HG03558 (cell line): ENCODE measurements around the gene MYH10.
"Not testable (repeated sequence)": the region's sequence is repeated elsewhere in the genome, so short reads cannot be mapped to it uniquely, and the experiment has no call there.

Experiments
- ATAC-seq: cut with Tn5 transposase; IDR thresholded peaks from one replicate; pipeline ENCODE4 v1.9.1; 2021; ENCODE audit warnings: moderate number of reproducible peaks; ENCODE audit not compliant: unreplicated experiment; ENCODE audit errors: extremely low read depth

The MYH10 gene

DNA sequence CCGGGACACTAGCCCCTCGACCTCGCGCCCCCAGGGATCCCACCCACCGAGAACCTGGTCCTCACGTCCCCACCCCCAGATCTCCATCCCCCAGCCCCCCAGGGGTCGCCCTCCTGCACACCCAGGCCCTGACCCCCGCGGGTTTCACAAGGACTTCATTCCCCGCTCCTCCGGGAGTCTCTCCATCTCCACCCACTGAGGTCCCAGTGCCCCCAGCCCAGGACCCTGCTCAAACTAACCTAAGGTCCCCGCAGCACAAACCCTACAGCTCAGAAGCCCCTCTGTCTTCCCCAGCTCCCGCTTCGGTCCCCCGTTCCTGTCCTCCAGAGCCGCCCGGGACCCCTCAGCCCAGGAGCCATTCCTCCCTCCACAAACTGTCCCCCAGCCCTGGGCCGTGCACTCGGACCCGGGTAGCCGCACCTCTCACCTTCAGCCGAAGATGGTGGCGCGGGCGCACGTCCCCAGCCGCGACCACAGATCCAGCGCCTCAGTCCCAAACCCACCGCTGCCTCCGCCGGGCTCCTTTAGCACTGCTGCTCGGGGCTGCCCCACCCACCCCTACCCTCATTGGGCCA is at the start of gene MYH10:
Gene MYH10, minus strand, starts transcription at position 499 of the 575 bp plus-strand sequence. CDS start 7,479 bp downstream, outside the sequence.
- ATAC-seq, result no peak

DNA sequence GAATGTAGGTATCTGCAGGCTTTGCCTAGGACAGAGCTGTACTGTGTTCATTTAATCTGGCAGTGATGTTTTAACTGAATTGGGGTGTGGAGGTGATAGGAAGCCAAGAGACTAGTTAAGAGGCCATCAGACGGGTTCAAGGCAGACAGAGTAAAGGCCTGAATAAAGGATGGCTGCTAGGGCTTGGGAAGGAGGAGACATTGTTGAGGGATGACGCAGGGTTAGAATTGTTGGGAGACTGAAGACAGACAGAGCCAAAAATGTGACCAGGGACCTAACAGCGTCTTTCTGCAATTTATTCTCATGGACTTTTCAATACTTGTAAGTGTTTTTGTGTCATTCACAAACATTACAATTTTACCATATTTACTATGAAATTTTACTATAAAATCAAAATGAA is 48.6 kb upstream of the MYH10 start:
- ATAC-seq, result no peak

DNA sequence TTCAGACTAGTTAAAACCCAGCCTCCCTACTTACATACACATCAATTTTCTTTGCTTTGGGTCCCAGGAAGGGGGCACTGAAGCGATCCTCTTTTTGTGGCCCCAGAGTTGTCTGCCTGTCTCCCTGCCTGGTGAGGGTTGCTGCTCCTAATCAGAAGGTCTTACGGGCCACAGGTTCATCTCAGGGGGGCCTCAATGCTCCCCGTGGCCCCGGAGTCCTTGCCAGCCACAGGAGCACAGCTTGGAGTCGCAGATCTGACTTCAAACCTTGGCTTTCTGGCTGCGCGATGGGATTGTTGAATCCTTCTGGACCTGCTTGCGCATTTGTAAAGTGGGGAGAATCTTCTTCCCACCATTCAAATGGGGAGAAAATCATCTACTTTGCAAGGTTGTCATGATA is 44.8 kb upstream of the MYH10 start:
- ATAC-seq, result no peak

DNA sequence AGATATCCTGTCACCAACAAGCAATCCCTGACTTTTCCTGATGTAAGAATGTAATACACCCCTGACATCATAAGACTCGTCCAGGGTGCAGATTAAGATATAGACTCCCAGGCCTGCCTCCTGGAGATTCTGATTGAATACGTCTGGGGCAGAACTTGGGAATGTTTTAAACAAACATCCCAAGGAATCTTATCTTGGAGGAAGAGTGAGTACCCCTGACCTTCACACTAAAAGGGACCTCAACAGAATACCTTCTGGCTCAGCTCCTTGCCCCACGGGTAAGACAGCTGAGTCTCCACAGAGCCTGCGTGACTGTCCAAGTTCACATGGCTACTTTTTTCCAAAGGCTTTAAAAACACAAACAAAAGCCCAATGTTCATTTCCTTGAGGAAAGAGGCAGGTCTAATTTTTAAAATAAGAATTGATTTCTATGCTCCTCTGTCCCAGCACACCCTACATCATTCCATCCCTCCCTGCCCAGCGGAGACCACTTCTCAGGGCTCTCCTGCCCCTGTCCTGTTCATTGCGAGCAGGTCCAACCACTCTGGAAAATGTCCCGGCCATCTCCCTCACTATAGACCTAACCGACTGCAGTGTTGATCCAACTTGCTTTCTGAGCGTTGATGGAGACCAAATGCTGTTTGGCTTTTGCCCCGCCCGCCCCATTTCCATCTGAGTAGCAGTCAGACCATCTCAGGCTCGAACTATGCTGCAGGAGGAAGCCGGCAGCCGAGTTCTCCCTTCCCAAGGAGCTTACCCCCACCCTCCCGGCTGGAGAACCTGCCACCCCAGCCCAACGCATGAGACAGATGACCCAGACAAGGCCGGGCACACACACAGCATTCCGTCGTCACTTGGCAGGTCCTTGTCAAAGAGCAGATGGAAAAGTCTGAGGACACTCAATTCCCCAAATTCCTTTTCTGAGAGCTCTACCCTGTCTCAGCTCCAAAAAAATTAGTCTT is 44.1 kb upstream of the MYH10 start:
- no peak for ATAC-seq

DNA sequence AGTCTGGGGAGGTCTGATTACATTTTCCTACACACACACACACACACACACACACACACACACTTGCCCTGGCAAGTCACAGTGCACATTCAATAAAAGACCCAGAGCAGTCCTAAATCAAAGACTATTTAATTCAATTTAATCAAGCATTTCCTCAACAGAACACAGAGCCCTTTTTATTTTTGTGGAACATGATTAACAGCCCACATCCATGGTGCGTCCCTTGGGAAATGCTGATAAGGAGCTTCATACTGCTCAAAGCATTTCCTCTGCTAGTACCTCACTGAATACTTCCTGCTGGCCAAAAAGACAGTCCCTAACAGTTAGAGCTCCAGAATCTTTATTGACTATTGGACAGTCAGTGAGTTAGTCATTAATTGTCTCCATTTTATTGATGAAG is 43.1 kb upstream of the MYH10 start:
- ATAC-seq, result no peak

DNA sequence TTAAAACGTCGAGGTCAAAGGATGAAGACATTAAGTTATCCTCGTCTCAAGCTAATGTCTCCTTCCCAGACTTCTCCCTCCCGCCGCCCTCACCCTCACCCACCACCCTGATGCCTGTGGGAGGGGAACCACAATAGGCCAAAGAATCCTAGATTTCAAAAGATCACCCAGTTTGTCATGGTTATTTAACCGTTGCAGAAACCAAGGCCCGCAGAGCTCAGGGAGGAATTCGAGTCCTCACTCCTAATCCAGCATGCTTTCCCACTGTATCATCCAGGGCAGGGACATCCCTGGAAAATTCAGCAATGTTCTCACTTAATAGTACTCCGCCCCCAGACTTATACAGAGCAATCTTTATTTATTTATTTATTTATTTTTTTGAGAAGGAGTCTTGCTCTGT is 41.8 kb upstream of the MYH10 start:
- no peak for ATAC-seq

DNA sequence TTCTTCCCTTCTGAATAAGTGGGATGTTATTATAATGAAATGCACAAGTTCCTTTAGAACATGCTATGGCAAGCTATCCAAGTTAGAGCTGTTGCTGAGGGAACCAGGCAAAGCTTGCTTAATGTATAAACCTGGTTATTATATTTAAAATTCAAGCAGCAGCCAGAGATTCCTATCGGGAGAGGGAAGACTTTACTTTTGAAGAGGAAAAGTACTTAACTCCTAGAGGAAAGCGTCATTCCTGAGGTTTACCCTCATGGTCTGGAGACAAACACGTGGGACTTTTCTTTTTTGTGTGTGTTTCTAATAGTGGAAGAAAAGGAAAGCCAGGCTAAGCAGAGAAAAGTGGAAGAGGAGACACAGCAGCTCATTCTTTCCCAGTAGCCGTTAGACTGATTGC is 39.9 kb upstream of the MYH10 start:
- ATAC-seq, result no peak

DNA sequence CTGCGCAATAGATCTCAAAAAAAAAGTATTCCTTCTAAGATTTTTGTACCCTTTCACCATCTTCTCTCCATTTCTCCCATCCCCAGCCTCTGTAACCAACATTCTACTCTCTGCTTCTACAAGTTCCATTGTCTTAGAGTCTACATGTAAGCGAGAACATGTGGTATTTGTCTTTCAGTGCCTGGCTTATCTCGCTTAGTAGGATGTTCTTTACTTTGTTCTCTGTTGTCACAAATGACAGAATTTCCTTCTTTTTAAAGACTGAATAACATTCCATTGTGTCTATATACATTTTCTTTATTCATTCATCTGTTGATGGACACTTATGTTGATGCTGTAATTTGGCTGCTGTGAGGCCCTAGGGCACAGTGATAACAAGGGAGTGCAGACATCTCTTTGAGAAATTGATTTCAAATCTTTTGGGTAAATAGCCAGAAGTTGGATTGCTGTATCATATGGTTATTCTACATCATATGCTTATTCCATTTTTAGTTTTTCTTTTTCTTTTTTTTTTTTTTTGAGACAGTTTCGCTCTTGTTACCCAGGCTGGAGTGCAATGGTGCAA is 37.7 kb upstream of the MYH10 start:
- ATAC-seq, result no peak

DNA sequence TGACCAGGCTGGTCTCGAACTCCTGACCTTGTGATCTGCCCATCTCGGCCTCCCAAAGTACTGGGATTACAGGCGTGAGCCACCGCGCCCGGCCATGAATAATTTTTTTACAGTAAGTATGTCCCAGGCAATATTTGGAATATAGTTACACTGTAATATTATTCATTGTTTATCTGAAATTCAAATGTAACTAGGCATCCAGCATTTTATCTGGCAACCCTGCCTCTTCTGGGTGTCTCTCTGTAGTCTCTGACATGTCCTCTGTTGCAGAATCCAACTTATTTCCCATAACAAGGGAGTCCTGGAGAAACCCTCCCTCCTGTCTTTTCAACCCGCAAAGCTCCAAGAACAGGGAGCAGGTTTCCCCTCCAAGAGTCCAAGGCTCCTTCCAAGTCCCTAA is 36.9 kb upstream of the MYH10 start:
- no peak for ATAC-seq

DNA sequence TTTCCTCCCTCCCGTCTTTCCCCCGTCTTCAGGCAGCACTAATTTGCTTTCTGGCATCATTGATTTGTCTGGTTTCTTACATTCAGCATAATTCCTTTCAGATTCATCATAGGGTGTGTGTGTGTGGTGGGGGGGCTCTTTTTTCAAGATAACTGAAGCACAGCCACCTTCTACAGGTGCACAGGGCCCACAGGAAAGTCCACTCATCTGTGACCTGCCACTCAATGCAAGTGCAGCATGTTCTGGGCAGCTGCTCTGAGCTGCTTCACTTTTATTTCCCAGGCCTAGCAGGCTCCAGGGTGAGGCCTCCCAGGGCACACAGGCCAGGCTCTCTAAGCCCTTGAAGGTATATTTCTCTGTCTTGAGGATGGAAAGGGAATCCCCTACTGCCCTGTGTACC is 35.2 kb upstream of the MYH10 start:
- no peak for ATAC-seq

DNA sequence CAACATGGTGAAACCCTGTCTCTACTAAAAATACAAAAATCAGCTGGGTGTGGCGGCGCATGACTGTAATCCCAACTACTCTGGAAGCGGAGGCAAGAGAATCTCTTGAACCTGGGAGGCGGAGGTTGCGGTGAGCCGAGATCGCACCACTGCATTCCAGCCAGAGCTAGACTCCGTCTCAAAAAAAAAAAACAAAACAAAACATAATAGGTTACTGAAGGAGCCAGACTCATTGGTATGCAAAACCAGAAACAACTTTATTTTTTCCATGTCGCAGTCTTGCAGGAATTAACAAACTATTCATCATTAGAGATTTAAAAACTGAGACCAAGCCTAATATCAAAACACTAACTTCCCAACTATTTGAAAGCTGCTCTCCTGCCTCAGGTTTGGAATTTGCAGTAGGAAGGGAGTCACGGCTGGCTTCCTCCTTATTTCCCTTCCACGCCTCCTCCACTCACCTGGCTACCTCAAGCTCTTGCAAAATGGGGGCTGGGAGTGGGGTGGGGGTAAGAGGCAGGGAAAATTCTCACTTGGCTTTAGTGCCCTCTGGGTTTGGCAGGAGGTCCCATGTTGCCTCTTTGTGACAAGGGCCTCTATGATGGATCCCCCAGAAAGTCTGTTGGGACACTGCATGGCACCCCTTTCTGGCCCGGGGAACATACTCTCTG is 34.1 kb upstream of the MYH10 start:
- ATAC-seq, result no peak

DNA sequence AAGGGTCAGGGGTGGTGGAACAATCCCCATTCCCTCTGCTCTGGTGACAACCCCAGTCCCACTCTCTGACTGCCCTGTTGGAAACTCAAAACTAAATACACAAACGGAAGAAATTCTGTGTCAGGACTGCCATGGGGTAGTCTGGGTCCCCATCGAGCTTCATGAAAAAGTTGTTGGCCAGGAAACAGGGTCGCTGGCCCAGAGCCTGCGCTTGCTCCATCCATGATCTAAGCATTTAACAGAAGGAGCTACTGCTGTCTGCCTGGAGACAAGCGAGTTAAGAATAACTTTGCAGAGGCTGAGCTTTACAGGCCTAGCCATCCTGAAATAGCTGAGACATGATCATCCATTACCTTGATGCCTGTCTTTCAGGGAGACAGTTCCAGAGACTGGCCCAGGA is 32.4 kb upstream of the MYH10 start:
- ATAC-seq, result no peak

DNA sequence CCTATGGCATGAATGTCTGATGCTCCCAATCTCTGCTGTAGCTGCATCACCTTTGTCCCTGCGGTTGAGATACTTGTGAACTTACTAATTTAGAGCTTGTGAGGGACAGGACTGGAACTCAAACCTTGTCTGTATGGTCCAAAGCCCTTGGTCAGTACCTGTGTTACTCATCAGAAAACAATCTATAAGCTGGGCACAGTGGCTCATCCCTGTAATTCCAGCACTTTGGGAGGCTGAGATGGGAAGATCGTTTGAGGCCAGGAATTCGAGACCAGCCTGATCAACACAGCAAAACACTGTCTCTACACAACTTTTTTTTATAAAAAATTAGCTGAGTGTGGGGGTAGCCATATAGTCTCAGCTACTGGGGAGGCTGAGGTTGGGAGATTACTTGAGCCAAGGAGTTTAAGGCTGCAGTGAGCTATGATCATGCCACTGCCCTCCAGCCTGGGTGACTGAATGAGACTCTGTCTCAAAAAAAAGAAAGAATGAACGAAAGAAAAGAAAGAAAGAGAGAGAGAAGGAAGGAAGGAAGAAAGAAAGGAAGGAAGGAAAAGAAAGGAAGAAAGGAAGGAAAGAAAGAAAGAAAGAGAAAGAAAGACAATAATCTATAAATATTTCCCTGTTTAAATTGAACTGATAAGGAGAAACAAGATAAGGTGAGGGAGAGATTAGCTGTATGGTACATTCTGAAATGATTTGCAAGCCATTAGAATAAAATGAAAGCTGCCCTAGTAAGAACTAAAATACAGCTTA is 31.7 kb upstream of the MYH10 start:
- no peak for ATAC-seq

DNA sequence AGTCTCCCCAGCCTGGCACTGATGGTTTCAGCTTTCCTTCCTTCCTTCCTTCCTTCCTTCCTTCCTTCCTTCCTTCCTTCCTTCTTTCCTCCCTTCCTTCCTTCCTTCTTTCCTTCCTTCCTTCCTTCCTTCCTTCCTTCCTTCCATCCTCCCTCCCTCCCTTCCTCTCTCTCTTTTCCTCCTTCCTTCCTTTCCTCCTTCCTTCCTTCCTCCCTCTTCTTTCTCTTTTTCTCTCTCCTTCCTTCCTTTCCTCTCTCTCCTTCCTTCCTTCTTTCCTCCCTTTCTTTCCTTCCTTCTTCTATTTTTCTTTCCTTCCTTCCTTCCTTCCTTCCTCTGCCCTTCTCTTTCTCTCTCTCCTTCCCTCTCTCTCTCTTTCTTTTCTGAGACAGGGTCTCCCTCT is 30.2 kb upstream of the MYH10 start:
- ATAC-seq, result not testable (repeated sequence)

DNA sequence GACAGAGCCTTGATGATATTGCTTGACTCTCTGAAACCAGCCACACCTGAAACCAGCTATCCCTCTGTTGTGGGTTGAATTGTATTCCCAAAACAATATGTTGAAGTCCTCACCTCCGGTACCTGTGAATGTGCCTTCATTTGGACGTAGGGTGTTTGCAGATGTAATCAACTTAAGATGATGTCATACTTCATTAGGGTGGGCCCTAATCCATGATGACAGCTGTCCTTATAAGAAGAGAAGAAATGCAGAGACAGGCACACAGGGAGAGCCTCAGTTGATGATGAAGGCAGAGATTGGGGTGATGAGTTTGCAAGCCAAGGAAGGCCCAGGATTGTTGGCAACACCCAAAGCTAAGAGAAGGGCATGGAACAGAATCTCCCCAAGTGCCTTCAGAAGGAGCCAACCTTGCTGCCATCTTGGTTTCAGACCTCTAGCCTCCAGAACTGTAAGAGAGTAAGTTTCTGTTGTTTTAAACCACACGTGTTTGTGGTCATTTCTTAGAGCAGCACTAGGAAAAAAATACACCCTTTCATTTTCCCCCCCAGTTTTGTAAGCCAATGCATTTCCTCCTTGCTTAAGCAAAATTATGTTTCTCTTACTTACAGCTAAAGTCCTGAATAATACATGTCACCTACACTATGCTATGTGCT is 29.4 kb upstream of the MYH10 start:
- ATAC-seq, result no peak

DNA sequence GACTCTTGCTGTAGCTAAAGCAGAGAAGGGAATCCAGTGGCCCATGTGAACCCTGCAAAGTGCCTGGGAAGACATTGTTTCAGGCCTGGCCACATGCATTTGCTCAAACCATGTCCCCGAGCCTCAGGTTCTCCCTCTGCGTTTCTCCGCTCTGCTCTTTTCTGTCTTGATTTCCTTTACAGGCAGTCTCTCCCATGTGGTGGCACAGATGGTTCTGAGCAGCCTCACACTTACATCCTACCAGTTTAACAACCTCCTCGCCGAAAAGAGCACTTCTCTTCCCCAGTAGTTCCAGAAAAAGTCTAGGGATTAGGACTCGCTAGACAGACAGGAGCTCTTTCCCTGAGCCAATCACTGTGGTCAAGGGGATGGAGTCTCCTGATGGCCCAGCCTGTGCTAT is 28.3 kb upstream of the MYH10 start:
- ATAC-seq, result no peak

DNA sequence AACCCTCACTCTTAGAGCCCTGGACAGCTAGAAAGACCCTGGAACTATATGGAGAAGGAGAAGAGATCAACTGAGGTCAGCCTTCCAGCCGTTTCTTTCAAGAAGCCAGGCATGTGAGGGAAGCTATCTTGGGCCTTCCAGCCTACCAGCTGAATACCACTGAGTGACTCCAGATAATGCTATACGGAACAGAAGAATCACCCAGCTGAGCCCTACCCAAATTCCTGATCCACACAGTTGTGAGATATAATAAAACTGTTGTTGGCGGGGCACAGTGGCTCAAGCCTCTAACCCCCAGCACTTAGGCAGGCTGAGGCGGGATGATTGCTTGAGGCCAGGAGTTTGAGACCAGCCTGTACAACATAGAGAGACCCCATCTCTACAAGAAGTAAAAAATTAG is 26.2 kb upstream of the MYH10 start:
- ATAC-seq, result no peak

DNA sequence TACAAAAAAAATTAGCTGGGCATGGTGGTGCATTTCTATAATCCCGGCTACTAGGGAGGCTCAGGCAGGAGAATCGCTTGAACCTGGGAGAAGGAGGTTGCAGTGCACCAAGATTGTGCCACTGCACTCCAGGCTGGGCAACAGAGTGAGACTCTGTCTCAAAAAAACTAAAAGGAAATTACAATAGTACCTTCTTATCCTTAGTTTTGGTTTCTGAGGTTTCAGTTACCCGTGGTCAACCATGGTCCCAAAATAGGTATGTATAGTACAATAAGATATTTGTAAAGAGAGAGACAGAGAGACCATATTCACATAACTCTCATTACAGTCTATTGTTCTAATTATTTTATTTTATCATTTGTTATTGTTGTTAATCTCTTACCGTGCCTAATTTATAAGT is 24.3 kb upstream of the MYH10 start:
- no peak for ATAC-seq

DNA sequence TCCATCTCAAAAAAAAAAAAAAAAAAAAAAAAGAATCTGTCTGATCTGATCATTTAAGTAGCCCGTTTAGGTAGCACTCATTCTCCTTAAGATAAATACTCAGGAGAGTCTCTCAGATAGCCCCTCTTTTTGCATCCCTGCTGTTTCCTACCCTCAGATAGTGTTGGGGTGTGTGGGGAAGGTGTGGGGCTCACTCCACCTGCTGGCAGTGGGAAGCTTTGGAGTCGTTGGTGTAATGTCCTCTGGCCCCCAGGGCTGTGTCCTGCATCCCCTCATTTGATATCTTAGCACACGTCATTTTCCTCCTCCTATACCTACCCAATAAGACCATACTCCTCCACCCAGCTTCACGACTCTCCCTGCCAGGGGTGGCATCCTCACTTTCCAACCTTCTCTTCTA is 20.5 kb upstream of the MYH10 start:
- ATAC-seq, result no peak

DNA sequence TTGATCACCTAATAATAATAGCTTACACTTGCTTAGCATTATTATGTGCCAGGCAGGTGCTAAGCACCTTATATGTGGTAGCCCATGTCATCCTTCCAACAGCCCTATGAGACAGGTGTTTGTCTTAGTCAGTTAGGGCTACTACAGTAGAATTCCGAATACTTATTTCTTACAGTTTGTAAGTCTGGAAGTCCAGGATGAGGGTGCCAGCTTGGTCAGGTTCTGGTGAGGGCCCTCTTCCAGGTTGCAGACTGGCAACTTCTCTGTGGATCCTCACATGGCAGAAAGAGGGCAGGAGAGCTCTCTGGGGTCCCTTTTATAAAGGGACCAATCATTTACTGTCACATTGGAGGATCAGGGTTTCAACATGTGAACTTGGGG is 19.6 kb upstream of the MYH10 start:
- ATAC-seq, result no peak
